ENCODE measurements around the gene STAM2.

The STAM2 gene

DNA sequence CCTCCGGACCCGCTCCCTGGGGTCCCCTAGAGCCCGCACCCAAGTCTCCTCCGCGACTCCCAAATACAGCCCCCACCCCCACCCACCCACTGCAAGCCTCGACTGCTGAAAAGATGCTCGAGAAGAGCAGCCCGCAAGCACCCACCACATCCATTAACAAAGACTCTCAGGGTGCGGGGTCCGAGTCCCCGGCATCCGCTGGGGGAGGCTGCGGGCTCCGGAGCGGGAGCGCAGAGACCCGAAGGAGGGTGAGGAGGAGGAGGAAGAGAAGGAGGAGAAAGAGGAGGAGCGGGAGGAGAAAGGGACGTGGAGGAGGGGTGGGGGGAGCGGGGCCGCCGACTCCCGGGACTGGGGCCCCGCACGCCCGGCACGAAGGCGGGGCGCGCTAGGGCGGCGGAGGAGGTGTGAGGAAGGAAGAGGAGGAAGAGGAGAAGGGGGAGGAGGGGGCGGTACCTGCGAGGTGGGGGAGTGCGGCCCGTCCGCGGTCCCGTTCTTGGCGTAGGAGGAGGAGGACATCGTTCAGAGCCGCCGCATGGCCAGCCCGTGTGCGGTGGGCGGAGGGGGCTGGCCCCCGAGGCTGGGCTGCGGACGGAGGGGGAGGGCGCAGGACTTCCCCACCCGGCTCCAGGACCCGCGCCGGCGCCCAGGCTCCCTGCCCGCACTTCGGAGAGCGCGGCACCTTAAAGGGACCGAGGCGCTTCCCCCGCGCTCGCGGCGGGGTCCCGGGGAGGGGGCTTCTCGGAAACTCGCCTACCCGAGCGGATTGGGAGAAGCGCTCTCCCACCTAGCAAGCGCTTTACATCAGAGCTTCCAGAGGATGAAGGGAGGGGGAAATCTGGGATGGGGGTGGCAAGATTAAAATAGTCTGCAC, 76.8 kb downstream of the STAM2 start, which contains the start of gene CACNB4:
Gene CACNB4, minus strand, starts transcription at position 549 of the 871 bp plus-strand sequence.
- H3K36me3 ChIP-seq (ENCODE audit: control insufficient read depth, insufficient read depth, low read length), result no peaks in the 10 kb centered on the region
- peak; percentile 62 for DNase-seq (ENCODE audit: extremely low read depth, insufficient read length)
- no peaks in the 10 kb centered on the region for H3K27me3 ChIP-seq (replicated peaks; ENCODE audit: control insufficient read depth, insufficient read depth, low read length)
- TF ChIP-seq, protein P1, sequence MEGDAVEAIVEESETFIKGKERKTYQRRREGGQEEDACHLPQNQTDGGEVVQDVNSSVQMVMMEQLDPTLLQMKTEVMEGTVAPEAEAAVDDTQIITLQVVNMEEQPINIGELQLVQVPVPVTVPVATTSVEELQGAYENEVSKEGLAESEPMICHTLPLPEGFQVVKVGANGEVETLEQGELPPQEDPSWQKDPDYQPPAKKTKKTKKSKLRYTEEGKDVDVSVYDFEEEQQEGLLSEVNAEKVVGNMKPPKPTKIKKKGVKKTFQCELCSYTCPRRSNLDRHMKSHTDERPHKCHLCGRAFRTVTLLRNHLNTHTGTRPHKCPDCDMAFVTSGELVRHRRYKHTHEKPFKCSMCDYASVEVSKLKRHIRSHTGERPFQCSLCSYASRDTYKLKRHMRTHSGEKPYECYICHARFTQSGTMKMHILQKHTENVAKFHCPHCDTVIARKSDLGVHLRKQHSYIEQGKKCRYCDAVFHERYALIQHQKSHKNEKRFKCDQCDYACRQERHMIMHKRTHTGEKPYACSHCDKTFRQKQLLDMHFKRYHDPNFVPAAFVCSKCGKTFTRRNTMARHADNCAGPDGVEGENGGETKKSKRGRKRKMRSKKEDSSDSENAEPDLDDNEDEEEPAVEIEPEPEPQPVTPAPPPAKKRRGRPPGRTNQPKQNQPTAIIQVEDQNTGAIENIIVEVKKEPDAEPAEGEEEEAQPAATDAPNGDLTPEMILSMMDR (IDR thresholded peaks at IDR 0.05; ENCODE audit: insufficient read depth, low read length, poor library complexity, severe bottlenecking), result no peak
- H3K4me3 ChIP-seq (replicated peaks; ENCODE audit: low read depth, low read length), result peak within 1 kb of the TSS; percentile 78

DNA sequence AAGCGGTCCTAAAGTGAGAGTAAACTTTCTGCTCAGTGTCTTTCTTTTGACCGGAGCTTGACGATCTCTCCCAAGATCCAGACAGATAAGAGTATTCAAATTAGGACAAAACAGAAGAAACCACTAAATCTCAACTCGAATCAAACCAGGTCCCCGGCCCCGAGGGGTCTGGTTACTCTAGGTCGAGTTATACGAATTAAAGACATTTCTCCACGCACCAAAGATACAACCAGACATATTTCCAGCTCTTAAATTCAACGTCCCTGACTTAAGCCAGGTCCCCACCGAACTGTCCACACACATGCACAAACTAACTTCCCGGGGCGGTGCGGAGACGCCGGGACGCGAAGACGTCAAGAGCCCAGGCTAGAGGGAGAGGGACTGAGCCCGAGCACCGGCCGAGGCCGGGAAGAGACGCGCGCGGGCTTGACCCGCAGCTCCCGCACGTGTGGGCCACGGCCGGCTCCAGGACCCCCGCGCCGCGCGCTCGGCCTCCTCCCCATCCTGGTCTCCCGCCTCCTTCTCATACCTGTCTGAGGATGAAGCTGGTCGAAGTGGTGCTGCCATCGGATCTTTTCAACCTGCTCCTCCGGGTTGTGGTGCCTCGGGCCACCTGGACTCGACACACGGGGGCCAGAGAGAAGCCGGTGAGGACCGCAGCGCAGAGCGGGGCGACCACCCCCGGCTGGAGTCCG, 77.6 kb downstream of the STAM2 start:
- H3K4me3 ChIP-seq (replicated peaks; ENCODE audit: low read depth, low read length), result peak overlapping the region; percentile 78
- no peaks in the 10 kb centered on the region for H3K27me3 ChIP-seq (replicated peaks; ENCODE audit: control insufficient read depth, insufficient read depth, low read length)
- H3K36me3 ChIP-seq (ENCODE audit: control insufficient read depth, insufficient read depth, low read length), result no peaks in the 10 kb centered on the region
- TF ChIP-seq, protein P1 (IDR thresholded peaks at IDR 0.05; ENCODE audit: insufficient read depth, low read length, poor library complexity, severe bottlenecking), result no peak
- peak; percentile 36 for DNase-seq (ENCODE audit: extremely low read depth, insufficient read length)

DNA sequence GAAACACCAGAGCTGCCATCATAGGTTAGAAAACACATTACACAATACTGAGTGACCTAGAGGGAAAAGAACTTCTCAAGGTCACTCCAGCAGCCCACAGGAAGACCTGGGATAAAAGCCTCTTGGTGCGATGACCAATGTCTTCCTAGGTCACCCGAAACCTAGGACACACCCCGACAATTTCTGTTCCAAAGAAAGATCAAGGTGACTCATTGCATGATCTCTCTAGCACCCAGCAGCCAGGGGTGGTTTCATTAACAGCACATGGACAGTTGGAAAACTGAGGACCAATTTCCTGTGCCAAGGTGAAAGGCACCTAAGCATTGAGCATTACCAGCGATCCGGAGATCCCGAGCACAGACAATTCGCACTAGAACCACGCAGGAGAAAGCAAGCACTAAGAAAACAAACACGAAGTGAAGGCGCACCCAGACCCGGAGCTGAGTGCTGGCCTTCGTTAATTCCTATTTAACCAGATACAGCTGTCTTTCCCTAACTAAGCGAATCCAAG, 78.2 kb downstream of the STAM2 start:
- Histone ChIP-seq H3K36me3 (ENCODE audit: control insufficient read depth, insufficient read depth, low read length) (no peaks in the 10 kb centered on the region), H3K27me3 (replicated peaks; ENCODE audit: control insufficient read depth, insufficient read depth, low read length) (no peaks in the 10 kb centered on the region), H3K4me3 (replicated peaks; ENCODE audit: low read depth, low read length) (peak overlapping the region; percentile 78)
- TF ChIP-seq, protein P1 (IDR thresholded peaks at IDR 0.05; ENCODE audit: insufficient read depth, low read length, poor library complexity, severe bottlenecking), result no peak
- no peak for DNase-seq (ENCODE audit: extremely low read depth, insufficient read length)

DNA sequence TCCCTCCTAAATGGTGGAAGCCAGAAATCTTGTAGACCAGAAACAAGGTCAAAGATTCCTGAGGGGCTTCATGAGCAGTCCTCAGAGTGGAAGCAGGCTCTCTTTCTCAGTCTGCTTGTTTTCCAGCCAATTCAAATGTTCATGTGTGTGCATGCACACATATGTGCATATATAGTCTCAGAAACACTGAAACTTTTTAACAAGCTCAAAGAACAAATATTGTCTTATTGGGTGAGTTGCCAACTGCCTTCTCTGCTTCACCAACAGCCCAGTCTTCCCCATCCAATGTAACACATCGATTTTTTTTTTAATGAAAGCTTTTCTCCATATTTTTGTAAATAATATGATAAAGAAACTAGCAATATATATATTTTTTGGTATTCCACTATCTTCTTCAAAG, 80.4 kb downstream of the STAM2 start:
- TF ChIP-seq, protein P1 (IDR thresholded peaks at IDR 0.05; ENCODE audit: insufficient read depth, low read length, poor library complexity, severe bottlenecking), result no peak
- Histone ChIP-seq H3K27me3 (replicated peaks; ENCODE audit: control insufficient read depth, insufficient read depth, low read length) (no peaks in the 10 kb centered on the region), H3K4me3 (replicated peaks; ENCODE audit: low read depth, low read length) (no peak overlapping the region), H3K36me3 (ENCODE audit: control insufficient read depth, insufficient read depth, low read length) (no peaks in the 10 kb centered on the region)
- DNase-seq (ENCODE audit: extremely low read depth, insufficient read length), result no peak

DNA sequence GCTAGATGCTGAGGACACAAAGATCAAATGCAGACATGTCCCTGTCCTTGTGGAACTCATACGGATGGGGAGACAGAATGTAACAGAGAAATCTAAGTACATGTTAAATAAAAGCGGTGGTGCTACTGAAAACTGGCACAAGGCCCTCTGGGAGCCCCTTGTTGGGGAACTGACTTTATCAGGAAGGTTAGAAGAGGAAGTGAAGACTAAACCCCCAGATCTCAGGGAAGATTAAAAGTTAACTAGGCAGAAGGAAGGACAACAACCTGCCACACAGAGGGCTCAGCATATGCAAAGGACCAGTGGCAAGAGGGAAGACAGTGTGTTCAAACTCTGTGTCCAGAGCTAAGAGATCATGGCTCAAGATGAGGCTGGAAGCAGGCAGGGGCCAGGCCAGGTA, 81.5 kb downstream of the STAM2 start:
- DNase-seq (ENCODE audit: extremely low read depth, insufficient read length), result no peak
- Histone ChIP-seq H3K27me3 (replicated peaks; ENCODE audit: control insufficient read depth, insufficient read depth, low read length) (no peaks in the 10 kb centered on the region), H3K4me3 (replicated peaks; ENCODE audit: low read depth, low read length) (no peak overlapping the region), H3K36me3 (ENCODE audit: control insufficient read depth, insufficient read depth, low read length) (no peaks in the 10 kb centered on the region; the same call in 1 of the 2 replicates)
- TF ChIP-seq, protein P1 (IDR thresholded peaks at IDR 0.05; ENCODE audit: insufficient read depth, low read length, poor library complexity, severe bottlenecking), result no peak

All from GM06990 (cell line).